A549 (cell line): Measurements from ENCODE around the gene UNC5B.

Experiments
- CEBPB ChIP-seq, 2 experiments: fragments of >200 bp in 1 of 2; sonication (Bioruptor Twin) in 1 of 2; formaldehyde crosslinking in 1 of 2; IDR thresholded peaks; 2 replicates each; pipeline ENCODE4 v1.6.1; 2012 to 2016
- CHD4 ChIP-seq: fragments of 200-600 bp; sonication (generic); IDR thresholded peaks from 2 replicates; pipeline ENCODE4 v1.6.1; 2016; ENCODE audit warnings: antibody characterized with exemption, mild to moderate bottlenecking, borderline replicate concordance
- CTCF ChIP-seq: fragments of >200 bp; sonication (Bioruptor Twin); formaldehyde crosslinking; IDR thresholded peaks from 3 replicates; pipeline ENCODE4 v1.5.1; 2016
- E2F6 ChIP-seq: IDR thresholded peaks from 2 replicates; pipeline ENCODE4 v1.6.1; 2012; ENCODE audit warnings: low read depth, borderline replicate concordance
- EP300 ChIP-seq, 2 experiments: fragments of >200 bp; sonication (Bioruptor Twin); formaldehyde crosslinking; IDR thresholded peaks; 2 replicates in 1 of 2; 3 replicates in 1 of 2; pipeline ENCODE4 v1.6.1; 2016 to 2017
- MYC ChIP-seq: IDR thresholded peaks from 2 replicates; pipeline ENCODE4 v1.6.1; 2012; ENCODE audit warnings: mild to moderate bottlenecking, inconsistent platforms, low read length, improper control_type of control experiment, borderline replicate concordance
- PHF8 ChIP-seq: fragments of 200-600 bp; sonication (generic); IDR thresholded peaks from 2 replicates; pipeline ENCODE4 v1.6.1; 2016; ENCODE audit warnings: low read depth, mild to moderate bottlenecking, antibody characterized with exemption, moderate library complexity, borderline replicate concordance
- REST ChIP-seq: fragments of 200-600 bp; sonication (generic); IDR thresholded peaks from 2 replicates; pipeline ENCODE4 v1.6.1; 2016; ENCODE audit warnings: antibody characterized with exemption, mild to moderate bottlenecking, moderate library complexity
- SMC3 ChIP-seq: fragments of >200 bp; sonication (Bioruptor Twin); formaldehyde crosslinking; IDR thresholded peaks from 3 replicates; pipeline ENCODE4 v1.6.1; 2018; ENCODE audit warnings: inconsistent platforms

GRCh38 chr10:71323407-71323806 lies 111.0 kb downstream of the UNC5B start:
- TF ChIP-seq EP300 (IDR thresholded peaks at IDR 0.05) (no peak), CTCF (no peak), CEBPB (IDR thresholded peaks at IDR 0.05) (no peak), SMC3 (no peak), CHD4 (no peak), PHF8 (no peak), MYC (no peak), REST (no peak), E2F6 (no peak)
